AG09309 (cell line): ENCODE results near the gene KLHDC7A.

Experiments used
- DNase-seq: peaks from one replicate; pipeline ENCODE4 v3.0.0-alpha.2; 2010; ENCODE audit warnings: low read depth
- H3K4me3 ChIP-seq: 2 replicates; pipeline ENCODE4 v1.5.1; 2011; ENCODE audit warnings: mild to moderate bottlenecking, low read depth, low read length, moderate library complexity; ENCODE audit not compliant: control insufficient read depth
- TF ChIP-seq, protein P1 (sequence below): IDR thresholded peaks from 2 replicates; pipeline ENCODE4 v1.5.1; 2011; ENCODE audit warnings: mild to moderate bottlenecking, low read depth, low read length, inconsistent platforms; ENCODE audit not compliant: insufficient read depth, control insufficient read depth; ENCODE audit errors: missing control alignments

Gene KLHDC7A

GRCh38 chr1:18513995-18514394 lies 33.3 kb downstream of the KLHDC7A start:
- no peak overlapping the region for H3K4me3 ChIP-seq
- DNase-seq, result no peak
- TF ChIP-seq, protein P1, sequence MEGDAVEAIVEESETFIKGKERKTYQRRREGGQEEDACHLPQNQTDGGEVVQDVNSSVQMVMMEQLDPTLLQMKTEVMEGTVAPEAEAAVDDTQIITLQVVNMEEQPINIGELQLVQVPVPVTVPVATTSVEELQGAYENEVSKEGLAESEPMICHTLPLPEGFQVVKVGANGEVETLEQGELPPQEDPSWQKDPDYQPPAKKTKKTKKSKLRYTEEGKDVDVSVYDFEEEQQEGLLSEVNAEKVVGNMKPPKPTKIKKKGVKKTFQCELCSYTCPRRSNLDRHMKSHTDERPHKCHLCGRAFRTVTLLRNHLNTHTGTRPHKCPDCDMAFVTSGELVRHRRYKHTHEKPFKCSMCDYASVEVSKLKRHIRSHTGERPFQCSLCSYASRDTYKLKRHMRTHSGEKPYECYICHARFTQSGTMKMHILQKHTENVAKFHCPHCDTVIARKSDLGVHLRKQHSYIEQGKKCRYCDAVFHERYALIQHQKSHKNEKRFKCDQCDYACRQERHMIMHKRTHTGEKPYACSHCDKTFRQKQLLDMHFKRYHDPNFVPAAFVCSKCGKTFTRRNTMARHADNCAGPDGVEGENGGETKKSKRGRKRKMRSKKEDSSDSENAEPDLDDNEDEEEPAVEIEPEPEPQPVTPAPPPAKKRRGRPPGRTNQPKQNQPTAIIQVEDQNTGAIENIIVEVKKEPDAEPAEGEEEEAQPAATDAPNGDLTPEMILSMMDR, result no peak

DNA sequence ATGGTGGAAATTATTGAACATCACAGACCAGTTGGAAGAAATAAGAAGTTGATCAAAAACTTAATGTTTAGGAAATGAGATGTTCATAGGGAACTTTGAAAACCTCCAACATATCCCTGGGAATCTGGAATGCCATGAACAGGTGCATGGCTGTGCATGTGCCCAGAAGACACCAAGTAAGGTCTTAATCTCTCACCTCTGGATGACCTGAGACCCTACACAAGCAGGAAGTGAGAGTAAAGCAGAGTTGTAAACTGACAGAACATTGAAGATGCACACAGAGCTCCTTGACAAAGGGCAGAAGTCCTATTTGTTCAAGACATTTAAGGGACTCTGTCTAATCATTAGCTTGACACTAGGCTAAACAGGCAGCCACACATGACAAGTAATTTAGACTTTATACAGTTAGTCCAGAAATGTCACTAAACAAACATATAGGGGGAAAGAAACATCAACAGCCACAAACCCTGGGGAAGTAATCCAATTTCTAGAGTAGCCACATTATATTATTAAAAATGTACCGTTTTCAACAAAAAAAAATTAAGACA lies 34.5 kb downstream of the KLHDC7A start:
- TF ChIP-seq, protein P1, result no peak
- no peak for DNase-seq
- no peak overlapping the region for H3K4me3 ChIP-seq

DNA sequence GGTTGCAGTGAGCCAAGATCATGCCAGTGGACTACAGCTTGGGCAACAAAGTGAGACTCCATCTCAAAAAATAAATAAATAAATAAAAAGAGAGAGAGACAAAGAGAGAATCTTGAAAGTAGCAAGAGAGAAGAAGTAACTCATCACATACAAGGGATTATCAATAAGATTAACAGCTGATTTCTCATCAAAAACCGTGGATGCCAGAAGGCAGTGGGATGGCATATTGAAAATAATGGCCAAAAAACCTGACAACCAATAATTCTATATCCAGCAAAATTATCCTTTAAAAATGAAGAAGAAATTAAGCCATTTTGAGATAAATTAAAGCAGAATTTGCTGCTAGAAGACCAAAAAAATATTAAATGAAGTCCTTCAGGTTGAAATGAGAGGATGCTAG lies 35.7 kb downstream of the KLHDC7A start:
- TF ChIP-seq, protein P1, result no peak
- H3K4me3 ChIP-seq, result no peak overlapping the region
- no peak for DNase-seq

- no peak overlapping the region for H3K4me3 ChIP-seq
- no peak for DNase-seq
- TF ChIP-seq, protein P1, result no peak
Measured at GRCh38 chr1:18526436-18527275, 45.9 kb downstream of the KLHDC7A start.

DNA sequence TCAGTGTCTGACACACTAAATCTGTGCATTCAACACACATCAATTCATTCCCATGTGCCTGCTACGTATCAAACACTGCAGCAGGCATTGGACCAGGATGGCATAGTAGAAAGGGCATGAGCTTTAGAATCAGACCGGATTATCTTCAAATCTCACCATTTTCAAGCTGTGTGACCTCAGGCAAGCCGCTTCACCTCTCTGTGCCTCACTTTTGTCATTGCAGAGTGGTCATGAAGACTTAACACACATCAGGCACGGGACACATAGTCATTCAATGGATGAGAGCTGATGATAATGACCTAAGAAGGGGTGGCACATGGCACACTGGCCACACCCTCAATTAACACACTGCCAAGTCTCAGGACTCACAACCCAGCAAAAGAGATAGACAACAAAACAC lies 46.8 kb downstream of the KLHDC7A start:
- no peak for DNase-seq
- H3K4me3 ChIP-seq, result no peak overlapping the region
- TF ChIP-seq, protein P1, result no peak

DNA sequence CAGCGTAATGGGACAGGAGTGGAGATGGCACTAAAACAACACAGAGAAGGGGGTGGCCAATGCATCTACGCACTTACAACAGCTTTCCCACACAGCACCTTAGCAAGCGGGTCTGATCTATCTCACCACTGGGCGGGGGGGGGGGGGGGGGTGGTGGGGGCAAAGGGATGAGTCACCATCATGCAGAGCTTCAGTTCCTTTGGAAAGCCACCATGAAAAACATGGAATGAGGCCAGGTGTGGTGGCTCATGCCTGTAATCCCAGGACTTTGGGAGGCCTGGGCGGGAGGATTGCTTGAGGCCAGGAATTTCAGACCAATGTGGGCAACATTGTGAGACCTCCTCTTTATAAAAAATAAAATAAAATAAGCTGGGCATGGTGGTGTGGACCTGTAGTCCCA lies 47.2 kb downstream of the KLHDC7A start:
- TF ChIP-seq, protein P1, result no peak
- no peak for DNase-seq
- no peak overlapping the region for H3K4me3 ChIP-seq
